ENCODE measurements around the gene SCLT1.

- TF ChIP-seq POLR2AphosphoS5 (IDR thresholded peaks at IDR 0.05; ENCODE audit: low read depth, low read length) (no peak), ZNF274 (IDR thresholded peaks at IDR 0.05; ENCODE audit: borderline replicate concordance, extremely low read depth, low read length) (no peak), CREB1 (IDR thresholded peaks at IDR 0.05) (no peak), MAFK (IDR thresholded peaks at IDR 0.05; ENCODE audit: low read depth, low read length) (no peak), RBBP5 (IDR thresholded peaks at IDR 0.05; ENCODE audit: borderline replicate concordance, low read depth, low read length) (no peak)
Measured at GRCh38 chr4:128904821-128905220, 188.5 kb downstream of the SCLT1 start.

Measured in H1 (cell line).